Measurements from ENCODE around the gene IRAK3. TPM values are rescaled to one million over a fixed set of nuclear protein-coding genes. Genes with fewer than 3 reads are reported as not detected.

IRAK3 gene
- total and polyA plus RNA-seq, 2 experiments from 2014 or later: 0.53 to 1.8 TPM

- Histone ChIP-seq H4K20me1 (replicated peaks; ENCODE audit: insufficient read depth) (no peaks in the 10 kb centered on the region), H3K9me2 (ENCODE audit: insufficient read depth) (no peaks in the 10 kb centered on the region), H3K36me3 (ENCODE audit: insufficient read depth) (no peaks in the 10 kb centered on the region), H3K27me3 (ENCODE audit: insufficient read depth) (no peaks in the 10 kb centered on the region), H3K79me2 (replicated peaks; ENCODE audit: insufficient read depth) (no peaks in the 10 kb centered on the region), H3K4me1 (ENCODE audit: insufficient read depth) (peaks cover 22% of the 10 kb centered on the region), H3K4me3 (no peak overlapping the region), H2AFZ (no peak overlapping the region), H3K4me2 (peak overlapping the region; percentile 31), H3K27ac (ENCODE audit: low read depth) (no peak overlapping the region), H3F3A (replicated peaks; ENCODE audit: low read depth) (no peaks in the 10 kb centered on the region)
- Mint-ChIP-seq H3K9me3 (peaks cover 4% of the 10 kb centered on the region; the same call in 1 of the 3 replicates), H3K27me3 (ENCODE audit: insufficient read depth, low read depth, poor library complexity) (peaks cover 2% of the 10 kb centered on the region), H3K36me3 (ENCODE audit: low read depth) (no peaks in the 10 kb centered on the region), H3K4me3 (no peak overlapping the region), H3K27ac (no peak overlapping the region), H3K4me1 (peaks cover 22% of the 10 kb centered on the region)
- TF ChIP-seq STAT1 (IDR thresholded peaks at IDR 0.05; ENCODE audit: unreplicated experiment) (no peak), EZH2 (IDR thresholded peaks at IDR 0.05; ENCODE audit: low read depth, unreplicated experiment) (no peak), JUNB (IDR thresholded peaks at IDR 0.05; ENCODE audit: unreplicated experiment) (no peak), NANOG (IDR thresholded peaks at IDR 0.05; ENCODE audit: borderline replicate concordance) (no peak), REST (IDR thresholded peaks at IDR 0.05; ENCODE audit: unreplicated experiment) (no peak), EZH2phosphoT487 (IDR thresholded peaks at IDR 0.05; ENCODE audit: unreplicated experiment) (no peak), ZNF114 (CRISPR knock-in tag; IDR thresholded peaks at IDR 0.05) (no peak), CREB1 (CRISPR knock-in tag; IDR thresholded peaks at IDR 0.05; ENCODE audit: low read depth) (no peak), ZNF331 (CRISPR knock-in tag; IDR thresholded peaks at IDR 0.05; ENCODE audit: low read depth) (no peak), CTCF (conservative IDR thresholded peaks at IDR 0.05; ENCODE audit: low read depth in 2 of 2) (no peak), ZNF462 (CRISPR knock-in tag; IDR thresholded peaks at IDR 0.05) (no peak), ETS1 (IDR thresholded peaks at IDR 0.05) (no peak), POLR2AphosphoS5 (IDR thresholded peaks at IDR 0.05; ENCODE audit: low read depth) (no peak)
- DNase-seq (ENCODE audit: low spot score) (no peak), ATAC-seq (no peak)
Measured at GRCh38 chr12:66197495-66197921, 8.5 kb downstream of the IRAK3 start.
